Tongue (tissue), 2 donors: ENCODE data around the gene BNIPL. TPM values are rescaled to one million over a fixed set of nuclear protein-coding genes. Genes with fewer than 3 reads are reported as not detected.

Source experiments
- DNase-seq: peaks from one replicate; pipeline ENCODE4 v3.0.0-alpha.2; 2015
- total RNA-seq: library from RNA; depleted of rRNA; stranded (reverse); fragments of >200 nt; gene quantifications from one replicate; pipeline ENCODE4 v1.2.3, GENCODE V29; 2014

BNIPL gene
- 43.3 TPM for total RNA-seq

DNA sequence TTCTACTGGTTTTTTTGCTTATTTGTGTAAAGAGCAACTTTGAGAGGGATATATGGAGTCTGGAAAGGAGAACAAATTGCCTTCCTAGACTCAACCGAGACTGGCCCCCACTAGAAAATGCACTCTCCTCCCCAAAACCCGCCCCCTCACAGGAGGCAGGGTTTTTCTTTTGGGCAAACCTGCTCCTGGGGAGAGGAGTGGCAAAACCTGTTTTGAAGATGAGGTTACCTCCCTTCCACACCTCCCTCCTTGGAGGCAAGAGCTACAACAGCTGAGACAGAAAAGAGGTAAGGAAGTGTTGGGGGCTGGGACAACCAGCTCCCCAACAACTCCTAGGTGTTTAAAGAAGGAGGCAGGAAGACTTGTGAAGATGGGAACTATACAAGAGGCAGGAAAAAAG, at the start of gene BNIPL:
Gene BNIPL (plus strand): TSS at position 231 of the 400 bp plus-strand sequence. CDS start 140 bp downstream, at position 371.
- no peak for DNase-seq

DNA sequence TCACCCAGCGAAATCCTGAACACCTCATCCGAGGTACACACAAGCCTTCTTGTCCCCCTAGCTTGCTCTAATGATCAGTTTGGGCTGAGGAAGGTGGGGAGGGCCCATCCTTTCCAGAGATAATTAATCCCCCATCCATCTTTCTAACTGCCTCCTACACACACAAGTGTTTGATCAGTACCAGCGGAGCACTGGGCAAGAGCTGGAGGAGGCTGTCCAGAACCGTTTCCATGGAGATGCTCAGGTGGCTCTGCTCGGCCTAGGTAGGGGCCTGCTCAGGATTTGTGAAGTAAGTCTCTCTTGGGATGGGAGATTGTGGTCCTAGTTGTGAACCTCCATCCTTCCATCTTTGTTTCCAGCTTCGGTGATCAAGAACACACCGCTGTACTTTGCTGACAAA, 48.5 kb upstream of the BNIPL start:
- no peak for DNase-seq

GRCh38 chr1:150992626-150993025, 43.8 kb upstream of the BNIPL start:
- DNase-seq: no peak

GRCh38 chr1:150994248-150994647, 42.1 kb upstream of the BNIPL start:
- DNase-seq: no peak

GRCh38 chr1:150995460-150995859, 40.9 kb upstream of the BNIPL start:
- DNase-seq: no peak

- DNase-seq: peak; percentile 54
Observed at GRCh38 chr1:150995896-150996295, 40.5 kb upstream of the BNIPL start.

GRCh38 chr1:150997126-150997872, 39.1 kb upstream of the BNIPL start:
- DNase-seq: no peak

DNA sequence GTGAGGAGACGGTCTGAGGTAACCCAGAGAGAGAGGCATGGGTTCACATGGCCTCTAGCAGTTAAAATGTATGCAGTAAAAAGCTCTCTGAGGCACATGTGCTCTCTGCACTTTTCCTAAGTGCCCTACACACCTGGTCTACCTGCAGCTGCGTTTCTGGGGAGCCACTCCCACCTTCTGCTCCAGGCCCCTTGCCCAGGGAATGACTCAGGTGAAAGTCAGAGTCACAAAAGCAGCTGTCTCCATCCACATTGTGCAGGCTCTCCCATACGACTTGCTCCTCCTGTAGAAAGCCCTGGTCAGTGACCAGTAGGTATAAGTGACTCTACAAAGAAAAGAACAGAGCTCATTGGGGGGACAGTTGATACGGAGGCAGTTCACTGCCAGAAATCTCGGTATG, 38.4 kb upstream of the BNIPL start:
- no peak for DNase-seq

DNA sequence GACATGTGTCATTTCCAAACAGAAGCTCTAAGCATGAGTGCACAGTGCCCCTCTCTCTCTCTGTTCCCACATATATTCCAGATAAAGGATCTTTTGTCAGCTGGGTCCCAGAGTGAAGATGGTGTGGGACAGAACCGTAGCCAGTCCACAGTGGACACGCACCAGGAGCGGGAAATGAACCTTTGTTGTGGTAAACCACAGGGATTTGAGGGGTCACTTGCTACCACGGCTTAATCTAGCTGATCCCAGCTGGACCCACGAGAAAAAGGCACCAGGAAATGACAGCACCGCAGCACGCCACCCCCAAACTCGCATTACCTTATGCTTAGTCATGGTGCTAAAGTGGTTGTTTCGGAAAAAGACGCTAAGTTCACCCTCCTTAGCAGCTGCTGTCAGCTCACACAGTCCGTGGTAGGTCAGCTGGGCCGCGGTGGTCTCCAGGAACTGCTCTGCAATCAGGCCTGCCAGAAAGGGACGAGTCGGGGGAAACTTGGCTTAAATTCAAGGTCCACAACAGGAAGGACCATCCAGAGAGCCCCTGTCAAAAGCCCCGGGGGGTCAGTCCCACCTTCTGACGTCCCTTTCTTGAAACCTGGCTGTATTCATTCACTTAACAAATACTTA, 37.2 kb upstream of the BNIPL start:
- DNase-seq: no peak

- no peak for DNase-seq
Observed at GRCh38 chr1:150999926-151000325, 36.5 kb upstream of the BNIPL start.

- DNase-seq: no peak
Observed at GRCh38 chr1:151000408-151000807, 36.0 kb upstream of the BNIPL start.

DNA sequence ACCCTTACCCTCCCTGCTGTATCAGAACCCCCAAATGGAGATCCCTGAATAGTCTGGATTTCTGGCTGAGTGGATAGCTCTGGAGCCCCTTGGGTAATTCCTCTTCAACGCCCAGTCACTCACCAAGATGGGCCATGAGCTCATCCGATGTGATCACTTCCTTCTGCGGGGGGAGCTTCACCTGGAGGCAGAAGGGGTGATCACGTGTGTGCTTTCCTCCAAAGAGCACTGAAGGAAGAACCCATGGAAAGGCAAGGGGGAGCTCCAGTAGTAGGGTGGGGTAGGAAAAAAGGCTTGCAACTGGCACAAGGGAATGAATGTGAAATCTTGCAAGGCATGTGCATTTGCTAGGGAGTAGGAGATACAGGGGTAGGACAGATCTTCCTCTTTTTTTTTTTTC, 34.8 kb upstream of the BNIPL start:
- no peak for DNase-seq

GRCh38 chr1:151002051-151002450, 34.3 kb upstream of the BNIPL start:
- no peak for DNase-seq

DNA sequence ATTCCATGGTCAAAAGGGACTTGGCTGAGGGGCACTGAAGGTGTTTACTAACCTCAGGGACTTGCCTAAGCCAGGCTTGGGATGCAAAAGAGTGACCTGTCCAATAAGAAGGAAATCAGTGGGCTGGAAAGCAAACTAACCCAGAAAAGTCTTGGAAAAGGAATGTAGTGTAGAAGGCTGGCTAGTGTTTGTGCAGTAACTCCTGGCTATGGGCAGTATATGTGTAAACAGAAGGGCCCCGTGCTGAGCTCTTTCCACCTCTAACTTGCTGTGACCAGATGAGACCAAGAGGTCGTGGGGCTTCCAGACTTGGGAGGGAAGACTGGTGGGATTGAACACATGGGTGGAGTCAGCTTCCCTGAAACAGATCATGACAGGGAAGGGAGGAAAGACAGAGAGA, 33.8 kb upstream of the BNIPL start:
- no peak for DNase-seq

GRCh38 chr1:151003180-151003579, 33.2 kb upstream of the BNIPL start:
- DNase-seq: no peak

- peak; percentile 18 for DNase-seq
Observed at GRCh38 chr1:151005729-151006319, 30.6 kb upstream of the BNIPL start.

DNA sequence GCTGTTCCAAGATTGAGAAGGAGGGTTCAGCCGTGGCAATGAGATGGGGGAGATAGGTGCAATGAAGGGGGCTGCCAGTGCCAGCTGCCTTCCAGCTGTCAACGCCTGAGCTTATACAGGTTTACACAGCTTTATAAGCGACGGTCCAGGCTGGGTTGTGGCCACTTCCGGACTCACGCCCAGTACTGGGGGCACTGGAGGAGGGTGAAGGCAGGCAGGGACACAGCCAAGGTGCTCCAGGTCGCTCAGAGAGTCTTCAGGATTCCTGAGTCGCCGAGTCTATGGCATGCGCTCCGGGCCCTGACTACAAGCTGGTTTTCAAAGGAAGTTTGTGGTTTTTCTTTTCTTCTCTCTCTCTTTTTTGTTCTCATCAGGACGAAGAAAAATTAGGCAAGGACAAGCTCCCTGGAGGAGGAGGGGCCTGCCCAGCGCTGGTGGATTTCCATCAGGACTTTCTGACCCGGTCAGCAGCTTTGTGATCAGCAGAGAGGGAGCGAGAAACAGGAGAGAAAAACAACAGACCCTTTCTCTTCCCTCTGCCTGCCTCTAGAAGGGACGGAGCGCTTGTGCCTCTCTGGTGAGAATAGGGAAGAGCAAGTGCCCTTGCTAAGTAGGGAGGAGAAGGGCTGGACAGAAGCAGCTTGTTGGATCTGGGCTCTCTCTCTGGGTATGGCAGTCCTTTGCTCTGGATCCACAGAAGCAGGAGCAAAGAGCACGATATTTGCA, 29.9 kb upstream of the BNIPL start, which contains the start of gene MINDY1:
Gene MINDY1 (minus strand): TSS at position 576 of the 726 bp plus-strand sequence. CDS start 4,285 bp downstream, outside the sequence.
- peak; percentile 94 for DNase-seq

DNA sequence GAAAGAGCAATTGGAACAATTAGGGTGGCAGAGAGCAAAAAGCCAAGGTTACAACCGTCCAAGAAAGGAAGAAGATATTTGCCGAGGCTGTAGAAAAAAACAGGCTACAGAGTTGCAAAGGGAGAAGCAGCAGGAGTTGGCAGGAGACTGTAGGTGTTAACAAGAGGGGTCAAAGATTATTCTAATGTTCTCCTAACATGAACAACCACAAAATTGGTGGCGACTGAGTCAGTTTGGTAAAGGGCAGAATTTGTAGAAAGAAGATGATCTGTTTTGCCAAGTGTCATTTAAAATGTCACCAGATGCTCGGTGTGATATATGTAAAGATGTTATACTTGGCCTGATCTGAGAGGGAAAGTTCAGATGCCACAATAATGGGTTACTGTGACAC, 28.5 kb upstream of the BNIPL start:
- no peak for DNase-seq

DNA sequence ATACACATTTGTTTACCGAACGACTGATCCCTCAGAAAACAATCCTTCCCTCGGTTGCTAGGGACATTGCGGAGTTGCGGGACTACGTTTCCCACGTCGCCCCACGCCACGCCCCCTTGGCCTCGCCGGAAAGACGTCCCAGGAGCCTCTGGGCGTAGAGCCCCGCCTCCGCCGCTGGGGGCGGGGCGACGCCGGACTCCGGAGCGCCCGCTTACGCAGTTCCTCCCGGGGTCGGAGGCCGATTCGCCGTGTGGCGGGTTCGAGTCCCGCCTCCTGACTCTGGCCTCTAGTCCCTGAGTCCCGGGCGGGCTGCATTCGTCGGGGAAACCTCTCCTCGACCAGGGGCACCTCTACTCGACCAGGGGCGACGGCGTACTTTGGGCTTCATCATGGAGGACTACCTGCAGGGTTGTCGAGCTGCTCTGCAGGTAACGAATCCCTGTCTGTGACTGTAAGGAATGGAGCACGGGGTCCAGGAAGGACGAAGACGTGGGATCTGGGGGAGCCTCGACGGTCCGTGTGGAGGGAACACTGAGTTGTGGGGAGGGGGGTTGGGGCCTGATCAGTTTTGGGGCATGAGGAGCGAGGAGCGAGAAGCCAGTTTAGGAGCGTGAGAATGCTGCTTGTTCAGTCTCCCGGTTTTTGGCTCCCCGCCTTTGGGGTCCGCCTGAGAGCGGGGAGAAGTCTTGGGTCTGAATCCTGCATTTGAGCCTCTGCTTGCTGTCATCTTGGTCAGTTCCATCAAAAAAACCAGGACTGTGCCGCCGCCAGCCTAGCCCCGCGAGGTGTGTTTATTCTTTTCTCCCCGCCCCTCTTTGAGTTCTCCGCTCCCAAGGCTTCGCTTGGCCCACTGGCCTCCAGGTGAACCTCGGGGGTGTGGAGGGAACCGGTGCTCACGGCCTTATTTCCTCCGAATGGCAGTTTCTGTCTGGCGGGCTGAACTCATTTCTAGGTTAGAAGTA, 27.9 kb upstream of the BNIPL start, which contains the start of gene PRUNE1:
Gene PRUNE1 (plus strand): TSS at position 206 of the 962 bp plus-strand sequence. CDS start 184 bp downstream, at position 390.
- peak; percentile 98 for DNase-seq

DNA sequence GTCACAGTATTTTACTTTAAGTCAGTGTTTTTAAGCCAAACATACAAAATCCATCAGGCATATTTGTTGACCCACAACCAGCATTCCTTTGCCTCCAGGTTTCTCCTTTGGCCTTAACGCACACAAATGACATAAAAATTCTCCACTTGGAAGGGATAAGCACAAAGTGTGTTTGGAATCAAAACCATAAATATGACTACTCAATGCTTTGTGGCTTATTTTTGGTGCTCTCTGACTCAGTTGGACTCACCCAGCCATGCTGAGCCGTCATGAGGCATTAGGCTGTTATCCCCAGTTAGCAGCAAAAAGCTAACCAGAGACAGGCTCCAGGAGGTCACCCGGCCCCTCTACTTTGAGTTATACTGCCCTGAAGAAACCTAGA, 27.2 kb upstream of the BNIPL start:
- no peak for DNase-seq

GRCh38 chr1:151009674-151010345, 26.6 kb upstream of the BNIPL start:
- no peak for DNase-seq
